Neural progenitor cell (in vitro differentiated cells): ENCODE data around the gene COL26A1. TPM values are rescaled to one million over a fixed set of nuclear protein-coding genes. Genes with fewer than 3 reads are reported as not detected.

ENCODE experiments used
- DNase-seq: peaks from one replicate; pipeline ENCODE4 v3.0.0-alpha.2; 2016; ENCODE audit warnings: low spot score
- H2AFZ ChIP-seq: fragments of 200-600 bp; sonication (generic); replicated peaks from 2 replicates; pipeline ENCODE4 v1.6.1; 2016; ENCODE audit warnings: antibody characterized with exemption
- H3F3A ChIP-seq: fragments of 200-600 bp; sonication (generic); 2 replicates; pipeline ENCODE4 v1.6.1; 2016; ENCODE audit warnings: antibody characterized with exemption, low read depth
- H3K27ac ChIP-seq: fragments of 200-600 bp; sonication (generic); 2 replicates; pipeline ENCODE4 v1.5.1; 2016; ENCODE audit warnings: mild to moderate bottlenecking
- H3K27me3 ChIP-seq: fragments of 200-600 bp; sonication (generic); 2 replicates; pipeline ENCODE4 v1.6.1; 2016; ENCODE audit warnings: mild to moderate bottlenecking, moderate library complexity
- H3K36me3 ChIP-seq: fragments of 200-600 bp; sonication (generic); 2 replicates; pipeline ENCODE4 v1.5.1; 2016
- H3K4me1 ChIP-seq: fragments of 200-600 bp; sonication (generic); 2 replicates; pipeline ENCODE4 v1.6.1; 2016; ENCODE audit warnings: mixed run types
- H3K4me2 ChIP-seq: fragments of 200-600 bp; sonication (generic); 2 replicates; pipeline ENCODE4 v1.6.1; 2016
- H3K4me3 ChIP-seq: fragments of 200-600 bp; sonication (generic); 2 replicates; pipeline ENCODE4 v1.5.1; 2016
- H3K79me2 ChIP-seq: fragments of 200-600 bp; sonication (generic); 2 replicates; pipeline ENCODE4 v1.6.1; 2016; ENCODE audit warnings: low read depth
- H3K9ac ChIP-seq: fragments of 200-600 bp; sonication (generic); 2 replicates; pipeline ENCODE4 v1.6.1; 2016
- H3K9me3 ChIP-seq: fragments of 200-600 bp; sonication (generic); 2 replicates; pipeline ENCODE4 v1.5.1; 2016; ENCODE audit warnings: low read depth
- H4K20me1 ChIP-seq: fragments of 200-600 bp; sonication (generic); 2 replicates; pipeline ENCODE4 v1.6.1; 2016; ENCODE audit warnings: low read depth
- H3K27ac Mint-ChIP-seq: 3 replicates; pipeline ENCODE4 v1.8.0; 2021; ENCODE audit warnings: mixed read lengths
- H3K27me3 Mint-ChIP-seq: 2 replicates; pipeline ENCODE4 v1.8.0; 2022; ENCODE audit warnings: low read depth, mild to moderate bottlenecking, inconsistent platforms, moderate library complexity, mixed read lengths; ENCODE audit not compliant: insufficient read depth
- H3K36me3 Mint-ChIP-seq: 3 replicates; pipeline ENCODE4 v1.8.0; 2021; ENCODE audit warnings: mixed read lengths
- H3K4me1 Mint-ChIP-seq: 3 replicates; pipeline ENCODE4 v1.8.0; 2021; ENCODE audit warnings: mixed read lengths
- H3K4me3 Mint-ChIP-seq: 3 replicates; pipeline ENCODE4 v1.8.0; 2021; ENCODE audit warnings: mild to moderate bottlenecking, moderate library complexity, mixed read lengths
- H3K9me3 Mint-ChIP-seq: 3 replicates; pipeline ENCODE4 v1.8.0; 2020; ENCODE audit warnings: mixed read lengths
- CTCF ChIP-seq: fragments of 200-600 bp; sonication (generic); IDR thresholded peaks from 2 replicates; pipeline ENCODE4 v1.5.1; 2017; ENCODE audit warnings: antibody characterized with exemption, mild to moderate bottlenecking
- EZH2 ChIP-seq: fragments of 200-600 bp; sonication (generic); IDR thresholded peaks from 2 replicates; pipeline ENCODE4 v1.6.1; 2017; ENCODE audit warnings: antibody characterized with exemption, mild to moderate bottlenecking, moderate library complexity
- EZH2phosphoT487 ChIP-seq: fragments of 200-600 bp; sonication (generic); IDR thresholded peaks from 2 replicates; pipeline ENCODE4 v1.6.1; 2017; ENCODE audit warnings: antibody characterized with exemption
- total RNA-seq: library from RNA; depleted of rRNA; stranded (reverse); fragments of >200 nt; gene quantifications from 2 replicates; pipeline ENCODE4 v1.2.3, GENCODE V29; 2015; ENCODE audit warnings: low replicate concordance

The COL26A1 gene
- total RNA-seq, 1 donor from 2014 or later = 26.7 TPM

- H3K36me3 ChIP-seq = no peaks in the 10 kb centered on the region
- peaks cover 31% of the 10 kb centered on the region for H3K4me1 ChIP-seq
- Mint-ChIP-seq H3K36me3 (peaks cover 2% of the 10 kb centered on the region), H3K27me3 (peaks cover 3% of the 10 kb centered on the region), H3K27ac (peak overlapping the region; percentile 44), H3K4me3 (no peak overlapping the region), H3K9me3 (no peaks in the 10 kb centered on the region), H3K4me1 (peaks cover 69% of the 10 kb centered on the region)
- no peak overlapping the region for H2AFZ ChIP-seq
- no peak overlapping the region for H3K9ac ChIP-seq
- H3K9me3 ChIP-seq = no peaks in the 10 kb centered on the region
- no peak overlapping the region for H3K4me2 ChIP-seq
- H3K27ac ChIP-seq = peak overlapping the region; percentile 74
- peaks cover 34% of the 10 kb centered on the region for H3K79me2 ChIP-seq
- no peak for DNase-seq
- no peaks in the 10 kb centered on the region for H3K27me3 ChIP-seq
- H4K20me1 ChIP-seq = peaks cover 3% of the 10 kb centered on the region
- H3K4me3 ChIP-seq = no peak overlapping the region
- TF ChIP-seq CTCF (no peak), EZH2phosphoT487 (no peak), EZH2 (no peak)
- peaks cover 50% of the 10 kb centered on the region for H3F3A ChIP-seq
These were observed 34.6 kb downstream of the COL26A1 start for GRCh38 chr7:101397243-101397642.

DNA sequence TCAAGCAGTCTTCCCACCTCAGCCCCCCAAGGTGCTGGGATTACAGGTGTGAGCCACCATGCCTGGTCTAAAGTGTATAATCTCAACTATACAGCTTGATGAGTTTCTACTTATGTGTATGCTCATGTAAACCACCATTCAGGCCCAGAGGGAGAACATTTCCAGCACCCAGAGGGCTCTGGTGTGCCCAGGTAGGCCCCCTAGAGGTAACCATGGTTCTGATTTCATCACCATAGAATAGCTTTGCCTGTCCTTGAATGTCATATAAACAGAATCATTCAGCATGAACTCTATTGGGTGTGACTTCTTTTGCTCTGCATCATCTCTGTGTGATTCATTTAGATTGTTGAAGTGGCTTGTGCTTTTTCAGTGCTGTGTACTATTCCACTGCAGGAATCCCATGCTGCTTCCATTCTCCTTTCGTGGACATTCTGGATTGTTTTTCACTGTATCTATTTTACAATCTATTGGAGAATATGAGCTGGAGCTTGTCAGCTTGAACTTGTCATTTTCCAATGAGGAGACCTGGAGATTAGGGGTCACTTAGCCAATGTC is 35.2 kb downstream of the COL26A1 start:
- H3K4me3 Mint-ChIP-seq = no peak overlapping the region
- Histone ChIP-seq H3K9ac (no peak overlapping the region), H3K27ac (no peak overlapping the region), H3K27me3 (no peaks in the 10 kb centered on the region), H4K20me1 (peaks cover 3% of the 10 kb centered on the region), H2AFZ (no peak overlapping the region), H3K36me3 (no peaks in the 10 kb centered on the region), H3F3A (peaks cover 57% of the 10 kb centered on the region), H3K4me3 (no peak overlapping the region), H3K4me1 (peaks cover 33% of the 10 kb centered on the region), H3K9me3 (no peaks in the 10 kb centered on the region), H3K79me2 (peaks cover 32% of the 10 kb centered on the region), H3K4me2 (no peak overlapping the region)
- peak overlapping the region; percentile 84 for H3K27ac Mint-ChIP-seq
- TF ChIP-seq EZH2phosphoT487 (no peak), CTCF (no peak), EZH2 (no peak)
- H3K4me1 Mint-ChIP-seq = peaks cover 75% of the 10 kb centered on the region
- H3K36me3 Mint-ChIP-seq = peaks cover 2% of the 10 kb centered on the region
- H3K9me3 Mint-ChIP-seq = no peaks in the 10 kb centered on the region
- no peak for DNase-seq
- peaks cover 3% of the 10 kb centered on the region for H3K27me3 Mint-ChIP-seq

DNA sequence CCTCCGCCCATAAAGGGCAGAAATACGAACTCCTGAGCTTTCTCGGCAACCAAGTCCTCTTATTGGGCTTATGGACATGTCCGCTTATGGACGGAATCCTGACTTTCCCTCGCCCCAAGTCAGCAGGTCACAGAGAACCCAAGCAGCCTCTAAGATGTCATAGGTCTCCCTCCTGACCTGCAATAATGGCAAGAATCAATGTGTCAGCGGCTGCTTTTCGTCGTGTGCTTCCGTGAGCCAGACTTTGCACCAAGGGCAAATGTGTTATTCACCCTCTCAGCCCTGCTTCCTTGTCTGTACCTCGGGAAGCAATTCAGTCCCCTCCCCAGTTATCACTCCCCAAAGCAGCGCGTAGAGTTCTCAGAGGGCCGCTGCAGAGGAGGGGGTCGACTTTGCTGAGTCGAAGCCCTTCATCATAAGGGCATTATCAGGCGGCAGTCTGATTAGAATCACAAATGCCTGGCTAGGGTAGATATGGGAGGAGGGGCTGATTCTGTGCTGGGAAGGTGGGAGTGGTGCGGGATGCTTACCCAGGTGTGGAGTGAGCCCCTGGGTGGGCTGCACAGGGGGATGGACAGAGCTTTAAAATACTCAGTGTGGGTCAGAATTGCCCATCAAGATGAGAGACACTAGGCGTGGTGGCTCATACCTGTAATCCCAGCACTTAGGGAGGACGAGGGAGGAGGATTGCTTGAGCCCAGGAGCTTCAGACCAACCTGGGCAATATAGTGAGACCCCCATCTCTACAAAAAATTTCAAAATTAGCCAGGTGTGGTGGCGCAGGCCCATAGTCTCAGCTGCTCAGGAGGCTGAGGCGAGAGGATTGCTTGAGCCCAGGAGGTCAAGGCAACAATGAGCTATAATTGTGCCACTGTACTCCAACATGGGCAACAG is 36.0 kb downstream of the COL26A1 start:
- Histone ChIP-seq H3K4me1 (peaks cover 36% of the 10 kb centered on the region), H3K9me3 (no peaks in the 10 kb centered on the region), H3K79me2 (peaks cover 32% of the 10 kb centered on the region), H3K27ac (no peak overlapping the region), H3F3A (peaks cover 64% of the 10 kb centered on the region), H4K20me1 (peaks cover 3% of the 10 kb centered on the region), H3K9ac (no peak overlapping the region), H2AFZ (no peak overlapping the region), H3K36me3 (no peaks in the 10 kb centered on the region), H3K4me2 (no peak overlapping the region), H3K27me3 (no peaks in the 10 kb centered on the region), H3K4me3 (no peak overlapping the region)
- no peak for DNase-seq
- no peaks in the 10 kb centered on the region for H3K9me3 Mint-ChIP-seq
- peaks cover 3% of the 10 kb centered on the region for H3K27me3 Mint-ChIP-seq
- peaks cover 2% of the 10 kb centered on the region for H3K36me3 Mint-ChIP-seq
- peaks cover 74% of the 10 kb centered on the region for H3K4me1 Mint-ChIP-seq
- TF ChIP-seq CTCF = no peak
- TF ChIP-seq EZH2phosphoT487 = no peak
- TF ChIP-seq EZH2 = no peak
- peak overlapping the region; percentile 84 for H3K27ac Mint-ChIP-seq
- peak overlapping the region; percentile 39 for H3K4me3 Mint-ChIP-seq
